Stimulated activated CD4-positive, alpha-beta T cell treated with anti-CD3 and anti-CD28 coated beads, Interleukin-15, amount 100 ng/mL, for 48 hours (primary cell): ENCODE results near the gene ANKRD31.

ENCODE experiments used
- DNase-seq, 2 donors: peaks; one replicate each; pipeline ENCODE4 v3.0.0-alpha.2; 2020; ENCODE audit warnings: low read depth in 2 of 2

ANKRD31 gene

GRCh38 chr5:75058986-75059535 lies 177.6 kb downstream of the ANKRD31 start:
- DNase-seq, result no peak

GRCh38 chr5:75057561-75057960 lies 179.1 kb downstream of the ANKRD31 start:
- DNase-seq, result no peak

GRCh38 chr5:75055727-75056144 lies 180.9 kb downstream of the ANKRD31 start:
- no peak for DNase-seq

- DNase-seq, result no peak
Observed at GRCh38 chr5:75054134-75054930, 182.3 kb downstream of the ANKRD31 start.

GRCh38 chr5:75053304-75054133 lies 183.2 kb downstream of the ANKRD31 start:
- DNase-seq, result no peak

GRCh38 chr5:75053054-75053303 lies 183.7 kb downstream of the ANKRD31 start:
- no peak for DNase-seq

- DNase-seq, result no peak
Observed at GRCh38 chr5:75052192-75053053, 184.3 kb downstream of the ANKRD31 start, which contains the start of gene GCNT4. GCNT4 (minus strand) TSS chr5:75052558; CDS start chr5:75030037, 22,521 bp downstream.

GRCh38 chr5:75051217-75051751 lies 185.4 kb downstream of the ANKRD31 start:
- DNase-seq, result no peak

GRCh38 chr5:75050415-75050814 lies 186.3 kb downstream of the ANKRD31 start:
- no peak for DNase-seq

- no peak for DNase-seq
Observed at GRCh38 chr5:75049456-75050351, 187.0 kb downstream of the ANKRD31 start.

GRCh38 chr5:75048457-75048953 lies 188.2 kb downstream of the ANKRD31 start:
- DNase-seq, result no peak

- no peak for DNase-seq
Observed at GRCh38 chr5:75047356-75047755, 189.3 kb downstream of the ANKRD31 start.

- no peak for DNase-seq
Observed at GRCh38 chr5:75046366-75047142, 190.1 kb downstream of the ANKRD31 start.

- no peak for DNase-seq
Observed at GRCh38 chr5:75045071-75045470, 191.6 kb downstream of the ANKRD31 start.

GRCh38 chr5:75044406-75044805 lies 192.3 kb downstream of the ANKRD31 start:
- no peak for DNase-seq

- DNase-seq, result no peak
Observed at GRCh38 chr5:75043633-75044264, 192.9 kb downstream of the ANKRD31 start.

- no peak for DNase-seq
Observed at GRCh38 chr5:75042522-75042921, 194.2 kb downstream of the ANKRD31 start.

GRCh38 chr5:75040973-75041372 lies 195.7 kb downstream of the ANKRD31 start:
- no peak for DNase-seq

GRCh38 chr5:75037106-75037505 lies 199.6 kb downstream of the ANKRD31 start:
- no peak for DNase-seq
